Sciatic nerve (tissue), 2 donors: ENCODE results near the gene HOXA5. TPM values are rescaled to one million over a fixed set of nuclear protein-coding genes. Genes with fewer than 3 reads are reported as not detected.

Experiments used
- ATAC-seq: fragments of 200-7000 bp; cut with Tn5 transposase; one replicate; pipeline ENCODE4 v1.9.1; 2020; ENCODE audit warnings: mild to moderate bottlenecking, moderate library complexity
- DNase-seq: peaks from one replicate; pipeline ENCODE4 v3.0.0-alpha.2; 2020; ENCODE audit warnings: low spot score
- intact Hi-C: fragments of 100-400 bp; cut with DNase I; formaldehyde crosslinking; loops from one replicate; pipeline ENCODE4 v1.14.2; 2022
- total RNA-seq: library from RNA; stranded (reverse); fragmentation: NEBNext Ultra II Directional; extraction: Animal tissue kit (Norgen Biotek cat#: 25700); gene quantifications from one replicate; pipeline ENCODE4 v1.2.1, GENCODE V29; 2021
- donor health status: DM: no; HTN: no; CAD: no.
- donor health status: DM: no; HTN: no; CAD: no.

The HOXA5 gene
- total RNA-seq, 1 donor from 2014 or later, result 20.1 TPM

DNA sequence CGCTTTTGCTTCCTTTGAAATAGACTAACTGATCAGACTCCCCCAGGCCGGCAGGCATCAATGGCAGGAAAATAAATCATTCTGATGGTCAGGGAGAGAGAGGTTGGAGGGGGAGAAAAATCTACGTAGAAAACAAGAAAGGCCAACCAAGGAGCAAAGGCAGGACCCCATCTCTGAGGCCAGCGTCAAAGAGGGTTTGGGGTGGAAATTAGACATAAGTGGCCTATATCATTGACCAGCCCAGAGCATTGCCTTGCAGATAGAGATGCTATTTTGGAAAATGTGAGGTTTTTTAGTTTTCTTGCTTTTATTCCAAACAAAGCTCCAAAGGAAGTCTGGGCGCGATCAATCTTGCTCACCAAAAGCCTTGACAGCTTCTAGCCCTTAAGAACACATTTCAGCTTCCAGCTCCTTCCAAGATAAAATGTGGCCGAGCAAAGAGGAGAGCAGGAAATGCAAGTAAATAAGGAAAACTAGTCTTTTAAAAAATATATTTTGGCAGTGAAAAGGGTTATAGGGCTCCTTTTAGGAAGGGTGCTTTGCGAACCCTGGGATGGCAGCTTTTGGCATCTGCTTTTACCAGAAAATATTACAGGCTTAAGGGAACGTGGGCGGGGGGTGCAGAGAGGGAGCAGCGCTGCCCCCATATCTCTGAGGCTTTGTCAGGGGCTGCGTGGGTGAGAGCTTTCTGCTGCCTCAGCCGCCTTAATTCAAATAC is 39.0 kb downstream of the HOXA5 start:
- no peak for ATAC-seq
- DNase-seq, result peak; percentile 55
- intact Hi-C loops, result no loop called here

DNA sequence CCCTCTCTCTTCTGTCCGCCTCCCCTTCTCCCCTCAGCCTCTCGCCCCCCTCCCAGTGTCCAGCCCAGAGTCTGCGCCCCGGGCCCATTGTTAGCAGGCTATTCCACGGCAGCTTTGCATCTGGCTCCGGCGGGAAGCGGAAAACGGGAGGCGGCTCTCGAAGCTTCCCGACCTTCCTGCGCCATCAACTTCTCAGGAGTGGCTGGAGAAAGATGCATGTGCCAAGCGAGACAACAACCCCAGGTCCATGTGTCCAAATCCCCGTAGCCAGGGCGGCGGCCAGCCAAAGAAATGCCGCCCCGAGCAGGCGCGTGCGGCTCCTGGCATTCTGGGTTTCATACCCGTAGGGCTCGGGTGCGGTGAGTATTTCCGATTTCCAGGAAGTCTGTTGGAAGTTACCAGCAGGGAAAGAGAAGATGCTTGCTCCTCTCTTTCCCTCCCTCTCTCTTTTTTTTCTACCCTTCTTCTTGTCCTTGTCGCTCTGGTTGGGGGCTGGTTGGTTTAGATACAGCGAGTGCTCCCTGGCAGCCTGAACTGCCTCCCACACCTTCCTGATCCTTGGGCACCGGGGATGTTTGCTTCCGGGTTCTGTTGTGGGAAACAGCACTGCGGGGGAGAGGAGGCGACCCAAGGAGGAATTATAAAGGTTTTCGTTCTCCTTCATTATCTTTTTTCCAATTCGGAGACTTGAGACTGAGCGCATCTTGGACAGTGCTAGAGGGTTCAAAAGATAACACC is 39.8 kb downstream of the HOXA5 start:
- ATAC-seq, result no peak
- intact Hi-C loops, result no loop called here
- peak; percentile 65 for DNase-seq

DNA sequence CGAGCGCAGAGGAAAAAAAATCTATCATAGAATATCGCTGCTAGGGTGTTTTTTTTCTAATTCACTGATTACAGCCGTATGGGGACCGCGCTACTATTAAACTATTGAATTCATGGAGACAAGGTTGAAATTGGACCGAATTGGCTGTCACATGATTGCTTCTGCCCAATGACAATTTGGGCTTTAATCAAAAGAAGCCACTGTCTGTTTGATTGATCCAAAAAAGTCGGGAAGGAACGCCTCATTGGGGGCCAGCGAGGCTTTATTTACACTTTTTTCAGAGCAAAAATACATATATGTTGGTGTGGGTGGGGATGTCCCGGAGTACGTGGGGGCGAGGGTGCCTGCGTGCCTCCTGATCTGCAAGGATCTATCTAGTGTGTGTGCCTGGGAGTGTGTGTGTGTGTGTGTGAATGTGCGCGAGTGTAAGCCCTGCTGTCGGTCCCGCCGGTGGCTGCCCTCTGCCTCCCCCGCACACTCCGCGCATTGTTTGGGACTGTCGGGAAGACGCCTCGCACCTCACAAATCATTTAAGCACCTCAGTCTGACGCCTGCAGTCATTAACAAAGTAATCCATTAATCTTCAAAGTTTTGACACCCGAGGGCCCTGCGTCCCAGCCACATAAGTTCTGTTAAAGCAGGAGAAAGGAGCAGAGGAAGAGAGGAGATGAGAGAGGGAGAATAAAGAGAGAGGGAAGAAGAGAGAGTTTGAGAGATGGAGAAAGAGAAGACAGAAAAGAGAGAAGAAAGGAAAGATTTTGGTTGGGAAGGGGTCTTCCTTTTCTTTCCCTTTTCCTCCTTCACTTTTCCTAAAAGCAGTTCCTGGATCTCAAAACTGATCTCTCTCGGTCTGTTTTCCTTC is 40.7 kb downstream of the HOXA5 start, which contains the start of gene HOXA2:
Gene HOXA2, minus strand, starts transcription at position 103 of the 862 bp plus-strand sequence. CDS start 183 bp downstream, outside the sequence.
- DNase-seq (no peak), ATAC-seq (peak; percentile 58)
- intact Hi-C loops, result no loop called here

DNA sequence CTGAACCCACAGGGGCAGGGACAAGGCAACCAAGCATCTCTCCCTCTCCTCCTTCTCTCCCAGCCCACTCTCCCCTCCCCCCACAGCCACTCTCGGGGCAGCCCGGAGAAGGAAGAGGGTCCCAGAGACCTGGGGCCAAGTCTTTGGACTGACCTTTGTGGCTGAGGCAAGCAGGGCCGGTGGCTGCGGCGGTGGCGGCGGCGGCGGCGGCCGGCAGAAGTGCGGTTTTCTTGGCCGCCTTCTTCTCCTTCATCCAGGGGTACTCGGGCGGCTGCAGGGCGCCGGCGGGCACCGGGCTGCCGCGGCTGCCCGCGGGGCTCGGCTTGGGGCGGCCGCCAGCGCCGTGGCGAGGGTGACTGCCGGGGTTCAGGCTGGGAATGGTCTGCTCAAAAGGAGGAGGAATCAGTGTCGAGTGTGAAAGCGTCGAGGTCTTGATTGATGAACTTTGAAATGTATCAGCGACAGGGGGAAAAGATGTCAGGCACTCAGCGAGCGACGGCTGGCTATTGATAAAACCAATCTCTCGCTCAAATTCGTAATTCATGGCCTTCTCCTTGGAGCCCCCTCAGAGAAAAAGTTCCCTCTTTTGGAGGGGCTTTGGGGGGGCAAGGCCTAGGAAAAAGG is 41.4 kb downstream of the HOXA5 start:
- ATAC-seq (no peak), DNase-seq (no peak)
- intact Hi-C loops, result no loop called here

DNA sequence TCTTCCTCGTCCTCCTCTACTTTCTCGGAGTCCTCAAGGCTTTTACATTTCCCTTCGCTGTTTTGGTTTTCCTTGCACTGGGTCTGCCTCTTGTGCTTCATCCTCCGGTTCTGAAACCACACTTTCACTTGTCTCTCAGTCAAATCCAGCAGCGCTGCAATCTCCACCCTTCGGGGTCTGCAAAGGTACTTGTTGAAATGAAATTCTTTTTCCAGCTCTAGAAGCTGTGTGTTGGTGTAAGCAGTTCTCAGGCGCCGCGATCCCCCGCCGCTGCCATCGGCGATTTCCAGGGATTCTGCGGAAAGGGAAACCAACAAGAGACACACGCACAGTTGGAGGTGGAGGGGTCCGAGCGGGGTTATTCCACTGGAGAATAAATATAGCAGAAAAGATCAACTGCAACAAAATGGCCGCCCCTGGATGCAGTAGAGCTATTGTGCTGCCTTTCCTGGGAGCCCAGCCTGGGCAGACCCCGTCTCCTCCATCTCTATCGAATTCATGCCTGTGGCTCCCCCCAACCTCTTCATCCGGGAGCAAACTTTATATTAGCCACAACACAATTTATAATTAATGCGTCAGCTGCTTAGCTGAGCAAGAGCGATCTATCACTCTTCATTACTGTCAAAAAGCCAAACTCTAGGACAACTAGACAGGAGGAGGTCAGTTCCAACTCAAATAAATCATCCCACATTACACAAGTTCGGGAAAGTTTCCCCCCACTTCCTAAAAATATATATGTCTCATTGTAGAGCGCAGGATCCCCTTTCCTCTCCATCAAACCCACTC is 42.1 kb downstream of the HOXA5 start:
- intact Hi-C loops, result no loop called here
- no peak for ATAC-seq
- DNase-seq, result no peak

DNA sequence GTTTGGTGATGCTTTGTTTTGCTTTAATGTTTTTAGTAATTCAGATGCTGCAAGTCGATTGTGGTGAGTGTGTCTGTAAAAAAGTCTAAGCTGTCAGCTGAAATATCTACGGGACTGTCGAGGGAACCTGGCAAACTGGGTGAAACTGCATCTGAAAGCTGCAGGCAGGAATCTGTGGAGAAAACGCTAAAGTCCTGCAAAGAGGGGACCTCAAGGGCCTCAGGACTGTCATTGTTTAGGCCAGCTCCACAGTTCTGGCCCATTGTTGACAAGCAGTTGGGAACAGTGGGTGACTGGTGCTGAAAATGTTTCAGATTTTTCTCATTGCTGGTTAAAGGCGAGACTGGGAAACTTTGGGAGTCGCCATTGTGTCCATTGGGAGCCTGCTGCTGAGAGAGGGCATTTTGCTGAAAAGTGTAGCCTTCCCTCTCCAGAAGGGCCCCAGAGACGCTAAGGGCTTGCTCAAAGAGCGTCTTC is 42.7 kb downstream of the HOXA5 start:
- no peak for DNase-seq
- intact Hi-C loops, result no loop called here
- no peak for ATAC-seq

DNA sequence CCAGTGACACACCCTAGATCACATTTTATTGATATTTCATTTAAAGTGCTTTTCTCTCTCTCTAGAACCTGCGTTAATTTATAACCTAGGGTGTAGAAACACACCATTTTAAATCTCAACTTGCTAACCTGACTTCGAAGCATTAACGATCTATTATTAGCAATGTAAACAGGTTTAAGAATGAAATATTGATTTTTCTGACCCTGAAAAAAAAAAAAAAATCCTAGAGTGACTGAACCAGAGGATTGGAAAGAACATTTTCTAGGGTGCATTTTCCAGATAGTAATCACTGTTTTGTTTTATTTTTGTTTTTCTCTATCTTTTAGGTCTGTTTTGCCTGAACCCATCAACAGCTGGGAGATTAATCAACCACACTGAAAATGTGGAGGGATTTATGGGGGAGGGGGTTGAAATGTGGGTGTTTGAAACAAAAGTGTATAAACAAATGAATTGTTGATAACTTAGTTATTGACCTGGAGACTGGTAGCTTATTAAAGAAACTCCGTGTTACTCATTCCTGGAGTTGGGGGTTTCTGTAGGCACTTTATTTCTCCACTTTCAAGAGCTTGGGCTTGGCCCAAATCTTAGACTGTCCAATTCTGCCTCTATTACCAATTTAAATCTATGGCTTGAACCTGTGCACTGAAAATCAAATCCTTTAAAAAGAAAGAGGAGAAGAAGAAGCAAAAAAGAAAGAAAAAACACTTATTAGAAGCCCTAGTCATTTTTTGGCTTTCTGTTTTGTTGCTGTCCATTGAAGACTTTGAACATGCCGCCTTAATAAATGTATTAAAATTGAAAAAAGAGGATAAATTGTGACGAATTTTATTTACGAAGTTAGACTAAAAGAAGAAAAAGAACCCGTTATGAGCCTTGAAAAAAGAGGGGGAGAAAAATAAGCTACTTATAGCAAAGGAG is 43.8 kb downstream of the HOXA5 start:
- no peak for ATAC-seq
- intact Hi-C loops, result no loop called here
- no peak for DNase-seq

DNA sequence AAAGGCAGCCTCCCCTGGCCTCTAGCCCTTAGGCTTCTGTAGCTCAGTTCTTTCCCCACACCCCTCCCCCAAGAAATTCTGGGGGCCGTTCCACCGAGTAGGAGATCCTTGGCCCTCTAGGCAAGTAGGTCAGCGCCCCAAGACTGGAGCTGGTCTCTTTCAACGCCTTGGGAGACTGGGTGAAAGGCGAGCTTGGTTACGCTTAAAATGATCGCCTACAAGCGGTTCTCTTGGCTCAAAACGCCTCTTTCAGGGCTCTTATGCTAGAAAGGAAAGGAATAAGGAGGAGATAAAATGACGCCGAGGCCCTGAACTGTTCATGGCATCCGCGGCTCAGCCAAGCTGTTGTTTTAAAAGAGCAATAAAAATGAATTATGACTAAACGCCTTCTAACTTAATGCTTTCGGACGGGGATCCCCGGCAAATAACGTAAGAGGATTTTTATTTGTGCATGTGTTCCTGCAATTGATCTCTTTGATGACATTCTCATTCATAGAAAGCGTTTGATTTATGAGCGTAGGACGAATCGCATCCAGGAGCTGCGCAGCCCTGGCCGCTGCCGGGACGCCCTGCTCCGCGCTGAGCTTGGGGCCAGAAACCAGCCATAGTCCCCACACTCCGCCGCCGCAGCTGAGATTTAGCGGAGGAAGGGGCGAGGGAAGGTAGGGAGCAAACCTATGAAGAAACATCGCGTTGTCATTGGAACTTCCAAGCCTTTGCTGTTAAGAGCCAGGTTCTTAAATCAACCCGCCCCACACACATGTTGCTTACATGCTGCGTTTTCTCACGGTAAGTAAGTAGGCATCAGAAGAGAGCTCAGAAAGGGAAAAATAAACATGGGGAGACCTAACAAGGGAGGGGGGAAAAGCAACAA is 44.7 kb downstream of the HOXA5 start:
- DNase-seq (no peak), ATAC-seq (peak; percentile 35)
- intact Hi-C loops, result no loop called here

DNA sequence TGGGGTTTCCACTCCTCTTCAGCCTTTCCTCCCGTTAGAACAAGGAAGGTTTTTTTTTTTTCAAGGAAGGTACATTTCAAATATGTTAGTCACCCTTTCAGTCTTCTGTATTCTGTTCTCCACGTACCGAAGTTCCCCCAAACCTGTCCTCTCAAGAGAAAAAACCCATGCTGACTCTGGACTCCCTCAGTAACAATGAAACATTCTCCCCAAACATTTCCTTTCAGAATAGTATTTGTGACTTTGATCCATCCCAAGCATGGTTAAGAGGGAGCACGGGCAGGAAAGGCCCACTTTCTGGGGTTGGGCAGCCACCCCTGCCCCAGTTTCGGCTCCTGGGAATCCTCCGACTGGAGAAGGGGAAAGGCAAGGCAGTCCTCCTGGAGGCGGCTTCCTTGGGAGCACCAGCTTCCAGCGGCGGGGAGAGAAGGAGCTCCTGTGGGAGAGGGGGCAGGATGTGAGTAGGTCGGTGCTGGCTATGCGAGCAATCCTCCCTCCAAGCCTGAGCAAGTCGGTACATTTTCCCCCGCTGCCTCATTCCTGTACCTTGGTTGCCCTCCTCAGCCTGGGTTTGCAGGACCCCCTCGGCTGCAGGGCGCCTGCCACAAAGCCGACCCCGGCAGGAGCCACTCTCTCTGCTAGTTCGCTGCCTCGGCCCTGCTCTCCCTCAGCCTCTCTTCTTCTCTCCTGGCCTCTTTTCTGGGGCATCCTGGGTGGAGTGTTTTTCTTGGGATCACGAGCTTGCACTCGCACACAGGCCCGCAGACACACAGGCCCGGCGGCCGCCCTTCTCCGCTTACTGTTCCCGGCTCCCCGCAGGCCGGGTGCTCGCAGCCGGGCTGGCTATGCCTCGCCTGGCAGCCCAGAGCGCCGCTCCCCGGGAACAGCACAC is 45.5 kb downstream of the HOXA5 start:
- DNase-seq, result no peak
- intact Hi-C loops, result no loop called here
- peak; percentile 58 for ATAC-seq

DNA sequence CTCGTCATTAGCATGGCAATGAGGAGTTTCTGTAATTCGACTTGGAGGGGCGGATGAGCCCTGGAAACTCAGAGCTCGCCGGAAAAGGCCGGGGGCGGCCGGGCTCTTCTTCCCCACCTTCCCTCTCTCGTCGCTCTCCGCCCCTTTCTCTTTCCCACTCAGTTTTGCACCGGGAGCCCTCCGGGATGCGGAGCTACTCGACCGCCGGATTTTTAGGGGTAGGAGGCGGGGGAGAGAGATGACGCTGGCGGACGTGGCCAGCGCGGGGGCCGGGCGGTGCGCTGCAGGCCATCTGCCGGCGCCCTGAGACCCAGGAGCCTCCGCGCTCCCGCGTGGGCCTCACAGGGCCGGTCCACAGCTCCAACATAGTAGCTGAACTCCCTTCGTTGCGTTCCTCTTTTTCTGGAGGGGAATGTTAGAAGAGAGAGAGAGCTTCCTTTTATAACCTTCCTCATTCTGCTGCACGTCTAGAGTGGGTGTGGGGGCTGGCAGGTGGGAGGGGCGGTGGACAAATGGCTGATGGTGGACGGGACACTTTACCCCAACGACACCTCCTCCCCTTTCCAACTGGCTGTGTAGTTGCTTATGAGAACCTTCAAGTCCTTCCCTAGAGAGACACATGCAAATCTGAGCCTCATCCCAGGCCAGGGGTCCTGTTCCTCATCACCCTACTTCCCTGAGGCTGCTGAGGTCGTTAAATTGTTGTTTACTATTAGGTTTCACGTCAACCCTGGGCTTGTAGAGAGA is 46.5 kb downstream of the HOXA5 start:
- intact Hi-C loops, result no loop called here
- ATAC-seq, result peak; percentile 71
- peak; percentile 78 for DNase-seq

DNA sequence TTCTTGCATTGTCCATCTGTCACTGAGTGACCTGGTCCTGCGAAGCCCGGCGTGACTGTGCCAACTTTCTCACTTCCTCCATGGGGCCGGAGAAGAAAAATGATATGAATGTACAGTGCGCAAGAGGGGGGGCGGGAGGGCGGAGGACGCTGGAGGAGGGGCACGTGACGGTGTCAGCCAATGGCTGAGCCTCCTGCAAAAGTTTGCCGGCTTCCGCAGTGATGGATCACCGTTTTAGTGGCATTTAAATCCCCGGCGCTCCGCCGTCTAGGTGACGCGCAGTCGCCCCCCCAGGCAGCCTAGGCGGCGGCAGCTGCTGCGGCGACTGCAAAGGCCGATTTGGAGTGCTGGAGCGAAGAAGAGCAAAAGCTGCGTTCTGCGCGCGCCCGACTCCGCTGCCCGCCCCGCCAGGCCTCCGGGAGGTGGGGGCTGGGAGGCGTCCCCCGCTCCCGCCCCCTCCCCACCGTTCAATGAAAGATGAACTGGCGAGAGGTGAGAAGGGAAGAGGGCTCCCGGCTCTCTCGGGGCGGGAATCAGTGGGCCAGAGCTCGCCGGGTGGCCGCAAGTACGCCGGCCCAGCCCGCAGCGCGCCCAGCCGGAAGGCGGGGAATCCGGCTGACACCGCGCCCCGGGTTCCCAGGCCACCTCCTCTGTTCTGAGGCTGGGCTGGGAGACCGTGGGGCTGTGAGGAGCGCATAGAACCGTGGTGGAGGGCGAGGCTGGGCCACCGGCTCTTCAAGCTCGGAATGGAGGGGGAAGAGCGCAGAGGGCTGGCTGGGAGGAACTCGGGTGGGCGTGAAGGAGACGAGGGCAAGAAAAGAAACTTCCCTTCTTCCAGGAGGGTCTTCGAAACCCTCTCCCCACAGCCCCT is 47.3 kb downstream of the HOXA5 start, which contains the start of gene HOXA1:
Gene HOXA1, minus strand, starts transcription at position 104 of the 871 bp plus-strand sequence. Its CDS starts 88 bp downstream, at position 16.
- intact Hi-C loops, result no loop called here

DNA sequence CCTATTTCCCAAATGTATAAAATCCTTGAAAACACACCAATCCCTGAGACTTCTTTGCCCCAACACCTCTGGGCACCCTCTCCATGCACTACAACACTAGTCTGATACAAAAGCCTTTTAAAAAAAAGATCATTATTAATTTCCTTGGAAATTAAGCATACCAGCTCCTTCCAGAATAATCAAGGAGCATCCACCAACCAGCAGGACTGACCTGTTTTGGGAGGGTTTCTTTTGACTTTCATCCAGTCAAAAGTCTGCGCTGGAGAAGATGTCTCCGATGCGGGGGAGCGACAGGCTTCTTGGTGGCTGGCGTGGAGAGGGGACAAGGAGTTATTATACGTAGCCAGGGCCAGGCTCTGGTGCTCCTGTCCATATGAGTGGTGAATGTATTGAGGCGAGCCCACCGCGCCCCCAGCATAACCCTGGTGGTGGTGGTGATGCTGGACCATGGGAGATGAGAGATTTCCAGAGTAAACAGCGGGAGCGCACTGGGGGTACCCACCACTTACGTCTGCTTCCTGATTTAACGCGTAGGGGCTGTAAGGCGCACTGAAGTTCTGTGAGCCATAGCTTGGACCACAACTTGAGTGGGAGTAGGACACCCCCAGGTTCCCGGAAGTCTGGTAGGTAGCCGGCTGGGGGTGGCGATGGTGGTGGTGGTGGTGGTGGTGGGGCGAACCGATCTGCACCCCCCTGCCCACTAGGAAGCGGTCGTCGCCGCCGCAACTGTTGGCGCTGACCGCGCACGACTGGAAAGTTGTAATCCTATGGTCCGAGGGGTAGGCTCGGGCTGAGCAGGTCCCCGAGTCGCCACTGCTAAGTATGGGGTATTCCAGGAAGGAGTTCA is 48.2 kb downstream of the HOXA5 start:
- no peak for DNase-seq
- no peak for ATAC-seq
- intact Hi-C loops, result no loop called here

More for the DNA sequence above, 47.3 kb downstream of the HOXA5 start, which contains the start of gene HOXA1:
- ATAC-seq (peak; percentile 80), DNase-seq (peak; percentile 89)
